GM19043 (cell line): Measurements from ENCODE around the gene UBE2K.
"Not testable (repeated sequence)": the region's sequence is repeated elsewhere in the genome, so short reads cannot be mapped to it uniquely, and the experiment has no call there.

ENCODE experiments used
- ATAC-seq: cut with Tn5 transposase; IDR thresholded peaks from one replicate; pipeline ENCODE4 v1.9.1; 2021; ENCODE audit warnings: low read depth; ENCODE audit not compliant: unreplicated experiment

Gene UBE2K

GRCh38 chr4:39697740-39698423 lies at the start of gene UBE2K:
Gene UBE2K (plus strand): TSS chr4:39698136. CDS start chr4:39698328, 192 bp downstream.
- ATAC-seq = peak; percentile 88

GRCh38 chr4:39648213-39648612 lies 49.7 kb upstream of the UBE2K start:
- no peak for ATAC-seq

- no peak for ATAC-seq
Measured at GRCh38 chr4:39648827-39649558, 48.9 kb upstream of the UBE2K start.

- no peak for ATAC-seq
Measured at GRCh38 chr4:39649639-39650265, 48.2 kb upstream of the UBE2K start.

GRCh38 chr4:39651586-39651985 lies 46.4 kb upstream of the UBE2K start:
- ATAC-seq = not testable (repeated sequence)

GRCh38 chr4:39655211-39655610 lies 42.7 kb upstream of the UBE2K start:
- ATAC-seq = no peak

- no peak for ATAC-seq
Measured at GRCh38 chr4:39655876-39656275, 42.1 kb upstream of the UBE2K start.

GRCh38 chr4:39656638-39657037 lies 41.3 kb upstream of the UBE2K start:
- ATAC-seq = not testable (repeated sequence)

GRCh38 chr4:39657465-39657864 lies 40.5 kb upstream of the UBE2K start:
- peak; percentile 89 for ATAC-seq

GRCh38 chr4:39658756-39659155 lies 39.2 kb upstream of the UBE2K start:
- no peak for ATAC-seq

- no peak for ATAC-seq
Measured at GRCh38 chr4:39660045-39660444, 37.9 kb upstream of the UBE2K start.

GRCh38 chr4:39660757-39661156 lies 37.2 kb upstream of the UBE2K start:
- no peak for ATAC-seq

GRCh38 chr4:39662683-39663082 lies 35.3 kb upstream of the UBE2K start:
- no peak for ATAC-seq

- ATAC-seq = no peak
Measured at GRCh38 chr4:39664828-39665731, 32.9 kb upstream of the UBE2K start.

- ATAC-seq = no peak
Measured at GRCh38 chr4:39667706-39668105, 30.2 kb upstream of the UBE2K start.

- no peak for ATAC-seq
Measured at GRCh38 chr4:39668887-39669286, 29.0 kb upstream of the UBE2K start.

- not testable (repeated sequence) for ATAC-seq
Measured at GRCh38 chr4:39670296-39670695, 27.6 kb upstream of the UBE2K start.

GRCh38 chr4:39675681-39676080 lies 22.3 kb upstream of the UBE2K start:
- ATAC-seq = not testable (repeated sequence)

GRCh38 chr4:39681003-39681402 lies 16.9 kb upstream of the UBE2K start:
- not testable (repeated sequence) for ATAC-seq

GRCh38 chr4:39682138-39682537 lies 15.8 kb upstream of the UBE2K start:
- peak; percentile 92 for ATAC-seq

GRCh38 chr4:39685990-39686389 lies 11.9 kb upstream of the UBE2K start:
- no peak for ATAC-seq
